Stomach (tissue), 4 donors: ENCODE data around the gene GHRL.

Experiments used
- CTCF ChIP-seq, 7 experiments: fragments of 450-650 bp in 4 of 7; fragments of 200-600 bp in 3 of 7; sonication (generic) in 3 of 7; IDR thresholded peaks; one replicate each; pipeline ENCODE4 v1.5.1; 2016 to 2019; ENCODE audit warnings: antibody characterized with exemption in 7 of 7, control low read depth in 2 of 7, mild to moderate bottlenecking in 1 of 7
- POLR2AphosphoS5 ChIP-seq, 3 donors: sonication (generic); formaldehyde crosslinking; IDR thresholded peaks; one replicate each; pipeline ENCODE4 v1.6.1; 2016; ENCODE audit warnings: antibody characterized with exemption in 3 of 3

GRCh38 chr3:10328460-10329071 lies 35.8 kb upstream of the GHRL start:
- TF ChIP-seq CTCF (IDR thresholded peaks at IDR 0.05): no peak
- TF ChIP-seq POLR2AphosphoS5 (IDR thresholded peaks at IDR 0.05): no peak
